H9 (cell line): Measurements from ENCODE around the gene STIMATE. TPM values are rescaled to one million over a fixed set of nuclear protein-coding genes. Genes with fewer than 3 reads are reported as not detected.

Source experiments
- DNase-seq: peaks from one replicate; pipeline ENCODE4 v3.0.0-alpha.2; 2017
- H2AFZ ChIP-seq: one replicate; pipeline ENCODE4 v1.6.1; 2013; ENCODE audit warnings: mild to moderate bottlenecking, low read length, control low read depth, moderate library complexity
- H2AK5ac ChIP-seq: 2 replicates; pipeline ENCODE4 v1.6.1; 2013; ENCODE audit warnings: low read length, control low read depth, mixed read lengths; ENCODE audit not compliant: insufficient read length
- H2BK120ac ChIP-seq: one replicate; pipeline ENCODE4 v1.6.1; 2013; ENCODE audit warnings: low read depth, mild to moderate bottlenecking, low read length, control low read depth, inconsistent platforms; ENCODE audit not compliant: poor library complexity, severe bottlenecking
- H2BK12ac ChIP-seq: 2 replicates; pipeline ENCODE4 v1.6.1; 2013; ENCODE audit warnings: low read length, control low read depth, mixed read lengths, low read depth; ENCODE audit not compliant: insufficient read length
- H2BK15ac ChIP-seq: 2 replicates; pipeline ENCODE4 v1.6.1; 2013; ENCODE audit warnings: low read depth, low read length, control low read depth
- H2BK20ac ChIP-seq: one replicate; pipeline ENCODE4 v1.6.1; 2013; ENCODE audit warnings: low read depth, mild to moderate bottlenecking, low read length, control low read depth, inconsistent platforms; ENCODE audit not compliant: poor library complexity, severe bottlenecking
- H2BK5ac ChIP-seq: 2 replicates; pipeline ENCODE4 v1.6.1; 2013; ENCODE audit warnings: low read length, control low read depth, mixed read lengths; ENCODE audit not compliant: insufficient read length
- H3K14ac ChIP-seq: 2 replicates; pipeline ENCODE4 v1.6.1; 2013; ENCODE audit warnings: low read length, control low read depth; ENCODE audit not compliant: insufficient read depth
- H3K18ac ChIP-seq: 2 replicates; pipeline ENCODE4 v1.6.1; 2013; ENCODE audit warnings: low read depth, mild to moderate bottlenecking, mixed read lengths, low read length, control low read depth; ENCODE audit not compliant: insufficient read length
- H3K23ac ChIP-seq: 2 replicates; pipeline ENCODE4 v1.6.1; 2013; ENCODE audit warnings: low read length, control low read depth, mixed read lengths, low read depth; ENCODE audit not compliant: insufficient read length
- H3K23me2 ChIP-seq: 2 replicates; pipeline ENCODE4 v1.6.1; 2013; ENCODE audit warnings: low read depth, mild to moderate bottlenecking, mixed read lengths, low read length, control low read depth; ENCODE audit not compliant: insufficient read length, poor library complexity, severe bottlenecking
- H3K27ac ChIP-seq: 2 replicates; pipeline ENCODE4 v1.5.1; 2013; ENCODE audit warnings: low read length, control low read depth, mixed read lengths, low read depth; ENCODE audit not compliant: insufficient read length
- H3K27me3 ChIP-seq: 2 replicates; pipeline ENCODE4 v1.6.1; 2013; ENCODE audit warnings: low read length, control low read depth, inconsistent platforms; ENCODE audit not compliant: insufficient read depth
- H3K4ac ChIP-seq: 2 replicates; pipeline ENCODE4 v1.6.1; 2013; ENCODE audit warnings: low read depth, mild to moderate bottlenecking, control low read depth, inconsistent platforms, low read length, moderate library complexity
- H3K4me1 ChIP-seq: 2 replicates; pipeline ENCODE4 v1.6.1; 2013; ENCODE audit warnings: low read length, control low read depth, inconsistent platforms; ENCODE audit not compliant: insufficient read depth
- H3K4me2 ChIP-seq: 2 replicates; pipeline ENCODE4 v1.6.1; 2013; ENCODE audit warnings: low read length, control low read depth, mixed read lengths; ENCODE audit not compliant: insufficient read length, insufficient read depth
- H3K56ac ChIP-seq: 2 replicates; pipeline ENCODE4 v1.6.1; 2013; ENCODE audit warnings: low read depth, mild to moderate bottlenecking, mixed read lengths, low read length, control low read depth; ENCODE audit not compliant: insufficient read length
- H3K79me1 ChIP-seq: 2 replicates; pipeline ENCODE4 v1.6.1; 2013; ENCODE audit warnings: low read depth, mild to moderate bottlenecking, moderate library complexity, low read length, control low read depth, inconsistent platforms; ENCODE audit not compliant: insufficient read depth, poor library complexity, severe bottlenecking
- H3K79me2 ChIP-seq: 2 replicates; pipeline ENCODE4 v1.6.1; 2013; ENCODE audit warnings: low read length, control low read depth, inconsistent platforms; ENCODE audit not compliant: insufficient read depth
- H3K9ac ChIP-seq: 2 replicates; pipeline ENCODE4 v1.6.1; 2013; ENCODE audit warnings: low read length, control low read depth, mixed read lengths; ENCODE audit not compliant: insufficient read length; ENCODE audit errors: extremely low read depth
- H3K9me3 ChIP-seq: one replicate; pipeline ENCODE4 v1.6.1; 2013; ENCODE audit warnings: low read depth, low read length, inconsistent platforms; ENCODE audit not compliant: control insufficient read depth
- H3T11ph ChIP-seq: one replicate; pipeline ENCODE4 v1.6.1; 2013; ENCODE audit warnings: mild to moderate bottlenecking, low read length, control low read depth, inconsistent platforms
- H4K20me1 ChIP-seq: one replicate; pipeline ENCODE4 v1.6.1; 2013; ENCODE audit not compliant: control insufficient read depth, insufficient read length, insufficient read depth
- H4K5ac ChIP-seq: 2 replicates; pipeline ENCODE4 v1.6.1; 2013; ENCODE audit warnings: low read depth, mild to moderate bottlenecking, mixed read lengths, low read length, control low read depth; ENCODE audit not compliant: insufficient read length
- H4K8ac ChIP-seq: replicated peaks from 2 replicates; pipeline ENCODE4 v1.6.1; 2013; ENCODE audit warnings: low read length, control low read depth, mixed read lengths, low read depth; ENCODE audit not compliant: insufficient read length
- H4K91ac ChIP-seq: 2 replicates; pipeline ENCODE4 v1.6.1; 2013; ENCODE audit warnings: low read depth, mild to moderate bottlenecking, moderate library complexity, mixed read lengths, low read length, control low read depth; ENCODE audit not compliant: insufficient read length
- H3K27ac Mint-ChIP-seq, 3 experiments: 2 replicates in 2 of 3; 3 replicates in 1 of 3; pipeline ENCODE4 v1.8.0; 2020 to 2021; ENCODE audit warnings: mixed read lengths in 3 of 3, mild to moderate bottlenecking in 1 of 3, moderate library complexity in 1 of 3
- H3K27me3 Mint-ChIP-seq: 2 replicates; pipeline ENCODE4 v1.8.0; 2021; ENCODE audit warnings: low read depth, mild to moderate bottlenecking, moderate library complexity, mixed read lengths
- H3K36me3 Mint-ChIP-seq, 3 experiments: 2 replicates in 2 of 3; 3 replicates in 1 of 3; pipeline ENCODE4 v1.8.0; 2020 to 2021; ENCODE audit warnings: low read depth in 3 of 3, mixed read lengths in 3 of 3; ENCODE audit not compliant: insufficient read depth in 1 of 3
- H3K4me1 Mint-ChIP-seq, 2 experiments: 2 replicates each; pipeline ENCODE4 v1.8.0; 2020; ENCODE audit warnings: mixed read lengths in 2 of 2
- H3K4me3 Mint-ChIP-seq, 2 experiments: 2 replicates in 1 of 2; 3 replicates in 1 of 2; pipeline ENCODE4 v1.8.0; 2020 to 2021; ENCODE audit warnings: mild to moderate bottlenecking in 2 of 2, mixed read lengths in 2 of 2, moderate library complexity in 1 of 2
- H3K9me3 Mint-ChIP-seq, 2 experiments: 2 replicates in 1 of 2; 3 replicates in 1 of 2; pipeline ENCODE4 v1.8.0; 2020; ENCODE audit warnings: mild to moderate bottlenecking in 2 of 2, mixed read lengths in 2 of 2, moderate library complexity in 1 of 2
- CTCF ChIP-seq: fragments of 200-600 bp; sonication (generic); conservative IDR thresholded peaks from 3 replicates; pipeline ENCODE4 v1.8.0; 2021; ENCODE audit warnings: antibody characterized with exemption, mild to moderate bottlenecking
- WGBS: extraction: QIAGEN DNeasy Blood & Tissue Kit; methylation state at CpG from one replicate; pipeline ENCODE4 v1.1.7; 2013; ENCODE audit warnings: missing lambda C conversion rate, low lambda C conversion rate, mixed read lengths; ENCODE audit not compliant: insufficient read length; ENCODE audit errors: extremely low coverage; 5-methylcytosine and 5-hydroxymethylcytosine counted together
- total RNA-seq: library from RNA; stranded (reverse); gene quantifications from 2 replicates; pipeline ENCODE4 v1.2.1, GENCODE V29; 2021

STIMATE gene
- total RNA-seq, 1 experiment from 2014 or later = 25.6 TPM

- H3K27me3 Mint-ChIP-seq = peaks cover 2% of the 10 kb centered on the region; the same call in 1 of the 2 replicates
- H3K79me2 ChIP-seq = no peaks in the 10 kb centered on the region
- H2BK120ac ChIP-seq = no peak overlapping the region
- no peaks in the 10 kb centered on the region for H3K27me3 ChIP-seq
- no peak for DNase-seq
- no peak overlapping the region for H3K56ac ChIP-seq
- H2BK15ac ChIP-seq = no peak overlapping the region
- H3K14ac ChIP-seq = no peak overlapping the region
- no peaks in the 10 kb centered on the region; a peak in 1 of 7 replicates for H3K36me3 Mint-ChIP-seq
- no peak overlapping the region for H3K18ac ChIP-seq
- no peak overlapping the region for H4K91ac ChIP-seq
- H3K4me3 Mint-ChIP-seq = no peak overlapping the region
- H3K27ac Mint-ChIP-seq = no peak overlapping the region
- H3K27ac ChIP-seq = no peak overlapping the region
- no peak overlapping the region for H4K8ac ChIP-seq
- H3K9me3 Mint-ChIP-seq = no peaks in the 10 kb centered on the region
- H3K79me1 ChIP-seq = no peaks in the 10 kb centered on the region
- no peak overlapping the region for H3T11ph ChIP-seq
- no peaks in the 10 kb centered on the region for H3K23me2 ChIP-seq
- H2AFZ ChIP-seq = no peak overlapping the region
- peaks cover 12 to 14% of the 10 kb centered on the region in 2 experiments for H3K4me1 Mint-ChIP-seq
- H4K5ac ChIP-seq = no peak overlapping the region
- H3K9me3 ChIP-seq = no peaks in the 10 kb centered on the region
- H2BK12ac ChIP-seq = no peak overlapping the region
- WGBS = no CpG with 5 or more reads among the region's 6 CpGs
- no peak overlapping the region for H3K4ac ChIP-seq
- no peak overlapping the region for H2BK20ac ChIP-seq
- no peak overlapping the region for H3K4me2 ChIP-seq
- no peak overlapping the region for H2BK5ac ChIP-seq
- H3K9ac ChIP-seq = no peak overlapping the region
- no peak for TF ChIP-seq CTCF
- no peak overlapping the region for H3K23ac ChIP-seq
- no peaks in the 10 kb centered on the region for H4K20me1 ChIP-seq
- H3K4me1 ChIP-seq = 0 out of 2 replicates have a peak, but pooled peaks cover 4% of the 10 kb centered on the region
- no peak overlapping the region for H2AK5ac ChIP-seq
These were observed 81.1 kb downstream of the STIMATE start for GRCh38 chr3:52816199-52816598.
